ENCODE data around the gene GLIS1. TPM values are rescaled to one million over a fixed set of nuclear protein-coding genes. Genes with fewer than 3 reads are reported as not detected.
A peak's percentile ranks its signal among the peaks of the same experiment; 100 is the strongest.

GLIS1 gene
- total and polyA plus RNA-seq, 3 experiments from 2014 or later, result 0.18 TPM; not detected in 2

GRCh38 chr1:53619367-53620060 lies 119.5 kb downstream of the GLIS1 start:
- CTCF ChIA-PET, result no interaction called here

GRCh38 chr1:53618500-53619366 lies 120.2 kb downstream of the GLIS1 start:
- Histone ChIP-seq H3K4me3 (ENCODE audit: low read length) (no peak overlapping the region), H3K27ac (ENCODE audit: low read depth, low read length) (no peak overlapping the region), H3K4me1 (ENCODE audit: insufficient read depth, low read length) (no peaks in the 10 kb centered on the region), H3K9me3 (ENCODE audit: low read length) (no peaks in the 10 kb centered on the region), H3K36me3 (ENCODE audit: insufficient read depth, low read length) (no peaks in the 10 kb centered on the region), H3K27me3 (ENCODE audit: insufficient read depth, low read length, poor library complexity, severe bottlenecking) (no peaks in the 10 kb centered on the region)
- Mint-ChIP-seq H3K27me3 (peaks cover 8 to 10% of the 10 kb centered on the region in 2 donors), H3K4me3 (no peak overlapping the region), H3K27ac (no peak overlapping the region), H3K9me3 (no peaks in the 10 kb centered on the region), H3K4me1 (no peaks in the 10 kb centered on the region), H3K36me3 (no peaks in the 10 kb centered on the region)
- CTCF ChIA-PET, result no interaction called here
- DNase-seq, result no peak
- POLR2A ChIA-PET, result interaction anchor here (0.7 kb wide), 1 partner anchor 525 kb away, joined by 3 read pairs; no protein-coding TSS in a partner anchor

More at GRCh38 chr1:53619367-53620060, 119.5 kb downstream of the GLIS1 start:
- Mint-ChIP-seq H3K4me3 (no peak overlapping the region), H3K9me3 (no peaks in the 10 kb centered on the region), H3K4me1 (no peaks in the 10 kb centered on the region), H3K27ac (peak overlapping the region in 1 of 8 donors; percentile 60), H3K27me3 (peaks cover 4% of the 10 kb centered on the region in 2 donors), H3K36me3 (no peaks in the 10 kb centered on the region)
- Histone ChIP-seq H3K27ac (ENCODE audit: low read depth, low read length) (no peak overlapping the region), H3K36me3 (ENCODE audit: insufficient read depth, low read length) (no peaks in the 10 kb centered on the region), H3K9me3 (ENCODE audit: low read length) (no peaks in the 10 kb centered on the region), H3K4me3 (ENCODE audit: low read length) (no peak overlapping the region), H3K4me1 (ENCODE audit: insufficient read depth, low read length) (no peaks in the 10 kb centered on the region), H3K27me3 (ENCODE audit: insufficient read depth, low read length, poor library complexity, severe bottlenecking) (no peaks in the 10 kb centered on the region)
- no peak for DNase-seq
- POLR2A ChIA-PET, result interaction anchor here (0.7 kb wide), 1 partner anchor 525 kb away, joined by 3 read pairs; no protein-coding TSS in a partner anchor

GRCh38 chr1:53617851-53618499 lies 121.0 kb downstream of the GLIS1 start:
- Histone ChIP-seq H3K36me3 (ENCODE audit: insufficient read depth, low read length) (no peaks in the 10 kb centered on the region), H3K27ac (ENCODE audit: low read depth, low read length) (no peak overlapping the region), H3K9me3 (ENCODE audit: low read length) (no peaks in the 10 kb centered on the region), H3K4me3 (ENCODE audit: low read length) (no peak overlapping the region), H3K27me3 (ENCODE audit: insufficient read depth, low read length, poor library complexity, severe bottlenecking) (no peaks in the 10 kb centered on the region), H3K4me1 (ENCODE audit: insufficient read depth, low read length) (no peaks in the 10 kb centered on the region)
- Mint-ChIP-seq H3K27ac (no peak overlapping the region), H3K4me3 (no peak overlapping the region), H3K27me3 (peaks cover 8 to 10% of the 10 kb centered on the region in 2 donors), H3K36me3 (no peaks in the 10 kb centered on the region), H3K4me1 (no peaks in the 10 kb centered on the region), H3K9me3 (no peaks in the 10 kb centered on the region)
- no peak for DNase-seq
- CTCF ChIA-PET, result no interaction called here
- POLR2A ChIA-PET, result no interaction called here

GRCh38 chr1:53617382-53617781 lies 121.6 kb downstream of the GLIS1 start:
- no peaks in the 10 kb centered on the region for H3K9me3 ChIP-seq (ENCODE audit: low read length)
- Mint-ChIP-seq H3K27me3 (peaks cover 8 to 13% of the 10 kb centered on the region in 2 donors), H3K36me3 (peaks cover 0 to 3% (median 0%) of the 10 kb centered on the region in 3 donors), H3K4me3 (no peak overlapping the region), H3K9me3 (peaks cover 0 to 2% (median 2%) of the 10 kb centered on the region in 5 donors), H3K4me1 (no peaks in the 10 kb centered on the region), H3K27ac (no peak overlapping the region)
- no peaks in the 10 kb centered on the region for H3K36me3 ChIP-seq (ENCODE audit: insufficient read depth, low read length)
- H3K4me3 ChIP-seq (ENCODE audit: low read length), result no peak overlapping the region
- no peak for DNase-seq
- ChIA-PET CTCF (no interaction called here), POLR2A (no interaction called here)
- H3K27ac ChIP-seq (ENCODE audit: low read depth, low read length), result no peak overlapping the region
- no peaks in the 10 kb centered on the region for H3K4me1 ChIP-seq (ENCODE audit: insufficient read depth, low read length)
- H3K27me3 ChIP-seq (ENCODE audit: insufficient read depth, low read length, poor library complexity, severe bottlenecking), result no peaks in the 10 kb centered on the region

- H3K4me1 Mint-ChIP-seq, result no peaks in the 10 kb centered on the region
- ChIA-PET POLR2A (no interaction called here), CTCF (no interaction called here)
- H3K36me3 ChIP-seq (ENCODE audit: insufficient read depth, low read length), result no peaks in the 10 kb centered on the region
- H3K9me3 Mint-ChIP-seq, result peaks cover 0 to 3% (median 3%) of the 10 kb centered on the region in 5 donors
- peaks cover 8 to 13% of the 10 kb centered on the region in 2 donors for H3K27me3 Mint-ChIP-seq
- no peak for DNase-seq
- peaks cover 0 to 4% (median 0%) of the 10 kb centered on the region in 3 donors for H3K36me3 Mint-ChIP-seq
- no peak overlapping the region for H3K27ac Mint-ChIP-seq
- no peaks in the 10 kb centered on the region for H3K27me3 ChIP-seq (ENCODE audit: insufficient read depth, low read length, poor library complexity, severe bottlenecking)
- no peaks in the 10 kb centered on the region for H3K4me1 ChIP-seq (ENCODE audit: insufficient read depth, low read length)
- no peak overlapping the region for H3K27ac ChIP-seq (ENCODE audit: low read depth, low read length)
- H3K9me3 ChIP-seq (ENCODE audit: low read length), result no peaks in the 10 kb centered on the region
- no peak overlapping the region for H3K4me3 ChIP-seq (ENCODE audit: low read length)
- H3K4me3 Mint-ChIP-seq, result no peak overlapping the region
Observed at GRCh38 chr1:53616927-53617326, 122.0 kb downstream of the GLIS1 start.

GRCh38 chr1:53616511-53616910 lies 122.5 kb downstream of the GLIS1 start:
- H3K27ac Mint-ChIP-seq, result no peak overlapping the region
- H3K27me3 Mint-ChIP-seq, result peaks cover 10 to 13% of the 10 kb centered on the region in 2 donors
- H3K4me1 Mint-ChIP-seq, result no peaks in the 10 kb centered on the region
- Histone ChIP-seq H3K9me3 (ENCODE audit: low read length) (no peaks in the 10 kb centered on the region), H3K4me1 (ENCODE audit: insufficient read depth, low read length) (no peaks in the 10 kb centered on the region), H3K36me3 (ENCODE audit: insufficient read depth, low read length) (no peaks in the 10 kb centered on the region), H3K27ac (ENCODE audit: low read depth, low read length) (no peak overlapping the region), H3K4me3 (ENCODE audit: low read length) (no peak overlapping the region), H3K27me3 (ENCODE audit: insufficient read depth, low read length, poor library complexity, severe bottlenecking) (no peaks in the 10 kb centered on the region)
- CTCF ChIA-PET, result no interaction called here
- DNase-seq, result no peak
- no peak overlapping the region for H3K4me3 Mint-ChIP-seq
- H3K36me3 Mint-ChIP-seq, result peaks cover 0 to 8% (median 0%) of the 10 kb centered on the region in 3 donors
- peaks cover 4 to 7% (median 7%) of the 10 kb centered on the region in 5 donors for H3K9me3 Mint-ChIP-seq
- POLR2A ChIA-PET, result no interaction called here

GRCh38 chr1:53615101-53615500 lies 123.9 kb downstream of the GLIS1 start:
- Histone ChIP-seq H3K36me3 (ENCODE audit: insufficient read depth, low read length) (no peaks in the 10 kb centered on the region), H3K9me3 (ENCODE audit: low read length) (no peaks in the 10 kb centered on the region), H3K27me3 (ENCODE audit: insufficient read depth, low read length, poor library complexity, severe bottlenecking) (no peaks in the 10 kb centered on the region), H3K4me3 (ENCODE audit: low read length) (no peak overlapping the region), H3K4me1 (ENCODE audit: insufficient read depth, low read length) (no peaks in the 10 kb centered on the region), H3K27ac (ENCODE audit: low read depth, low read length) (no peak overlapping the region)
- peaks cover 10 to 13% of the 10 kb centered on the region in 2 donors for H3K27me3 Mint-ChIP-seq
- H3K4me3 Mint-ChIP-seq, result no peak overlapping the region
- H3K36me3 Mint-ChIP-seq, result peaks cover 0 to 16% (median 0%) of the 10 kb centered on the region in 3 donors
- ChIA-PET CTCF (no interaction called here), POLR2A (no interaction called here)
- no peaks in the 10 kb centered on the region for H3K4me1 Mint-ChIP-seq
- no peak for DNase-seq
- H3K9me3 Mint-ChIP-seq, result peaks cover 14 to 21% (median 20%) of the 10 kb centered on the region in 5 donors
- H3K27ac Mint-ChIP-seq, result no peak overlapping the region
